ENCODE results near the gene DNLZ. TPM values are rescaled to one million over a fixed set of nuclear protein-coding genes. Genes with fewer than 3 reads are reported as not detected.
A peak's percentile ranks its signal among the peaks of the same experiment; 100 is the strongest.

DNLZ gene
- total and polyA plus RNA-seq, 9 of the 15 experiments (the other 6 are each of a cell fraction or from before 2014, with no cell fraction given) = 0.17 to 44.6 (median 3.4) TPM

- H2AFZ ChIP-seq (ENCODE audit: low read depth, low read length) = no peak overlapping the region
- WGBS (ENCODE audit: insufficient coverage, low coverage, missing lambda C conversion rate) = 62% methylated on average over 39 of the region's 54 CpGs
- H3K79me2 ChIP-seq (ENCODE audit: control insufficient read depth, insufficient read depth, low read length) = no peaks in the 10 kb centered on the region
- peak overlapping the region in 1 of 2 experiments; percentile 79; a peak in 2 of 4 replicates for H3K9ac ChIP-seq (ENCODE audit: insufficient read depth in 1 of 2, low read depth in 2 of 2, low read length in 2 of 2)
- no peak overlapping the region for H3K4me3 ChIP-seq
- H3K4me2 ChIP-seq (ENCODE audit: insufficient read depth, low read length) = no peak overlapping the region
- FAIRE-seq (no peak), ATAC-seq (peak; percentile 7; the same call in 1 of the 3 replicates), DNase-seq (ENCODE audit: extremely low read depth in 1 of 4, low spot score in 3 of 4) (peak in 2 of 4 experiments; percentile 41 to 49)
- no peaks in the 10 kb centered on the region; the same call in 1 of the 2 replicates for H4K20me1 ChIP-seq (replicated peaks; ENCODE audit: control insufficient read depth, insufficient read depth, low read length)
- no peaks in the 10 kb centered on the region for H3K9me3 ChIP-seq (replicated peaks; ENCODE audit: control insufficient read depth, insufficient read depth, low read depth, low read length)
- H3K4me1 ChIP-seq (replicated peaks in 1 of 2; ENCODE audit: control insufficient read depth in 2 of 2, insufficient read depth in 2 of 2, low read length in 2 of 2) = peaks cover 0 to 90% of the 10 kb centered on the region in 2 experiments; a peak in 4 of 5 replicates
- no peaks in the 10 kb centered on the region for H3K27me3 ChIP-seq (ENCODE audit: control insufficient read depth in 2 of 2, insufficient read depth in 2 of 2, low read length in 2 of 2)
- TF ChIP-seq NFIC (IDR thresholded peaks at IDR 0.05) (peak; percentile 15; the same call in 1 of the 2 replicates), ETS1 (conservative IDR thresholded peaks at IDR 0.05; ENCODE audit: control insufficient read depth, low read depth, low read length) (no peak), GABPB1 (CRISPR knock-in tag; IDR thresholded peaks at IDR 0.05) (0 out of 2 replicates have a peak, but pooled peaks have one; percentile 6), PTRF (tag; IDR thresholded peaks at IDR 0.05) (no peak)
- TF ChIP-seq, protein P1, sequence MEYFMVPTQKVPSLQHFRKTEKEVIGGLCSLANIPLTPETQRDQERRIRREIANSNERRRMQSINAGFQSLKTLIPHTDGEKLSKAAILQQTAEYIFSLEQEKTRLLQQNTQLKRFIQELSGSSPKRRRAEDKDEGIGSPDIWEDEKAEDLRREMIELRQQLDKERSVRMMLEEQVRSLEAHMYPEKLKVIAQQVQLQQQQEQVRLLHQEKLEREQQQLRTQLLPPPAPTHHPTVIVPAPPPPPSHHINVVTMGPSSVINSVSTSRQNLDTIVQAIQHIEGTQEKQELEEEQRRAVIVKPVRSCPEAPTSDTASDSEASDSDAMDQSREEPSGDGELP (CRISPR knock-in tag; IDR thresholded peaks at IDR 0.05; ENCODE audit: borderline replicate concordance) = peak; percentile 18; the same call in 1 of the 2 replicates
- H3K9me1 ChIP-seq (ENCODE audit: control insufficient read depth, insufficient read depth, low read length) = no peaks in the 10 kb centered on the region
- CTCF ChIA-PET (ENCODE audit: low intra/inter-chr PET ratio) = no interaction called here
- POLR2A ChIA-PET = interaction anchor here (0.6 kb wide), 1 partner anchor 36 kb away, joined by 3 read pairs; no protein-coding TSS in a partner anchor
- in situ Hi-C loops (cut with MboI) (no loop called here), intact Hi-C loops (cut with micrococcal nuclease) (no loop called here)
- no peaks in the 10 kb centered on the region for H3K36me3 ChIP-seq (ENCODE audit: control insufficient read depth, insufficient read depth, low read length)
- no peak overlapping the region for H3K27ac ChIP-seq (ENCODE audit: extremely low read depth, low read depth, low read length)
- BruUV-seq (replicated peaks) = no TSS peak
These were observed 7.7 kb downstream of the DNLZ start for GRCh38 chr9:136355616-136356557.

Data from K562 (cell line).